ENCODE results near the gene AHCYL2. TPM values are rescaled to one million over a fixed set of nuclear protein-coding genes. Genes with fewer than 3 reads are reported as not detected.
"Not testable (repeated sequence)": the region's sequence is repeated elsewhere in the genome, so short reads cannot be mapped to it uniquely, and the experiment has no call there.

Gene AHCYL2
- total RNA-seq, 4 donors from 2014 or later: 10.9 to 19.4 (median 14.6) TPM

GRCh38 chr7:129210256-129210988, 14.4 kb upstream of the AHCYL2 start:
- TF ChIP-seq CTCF (IDR thresholded peaks at IDR 0.05): peak in 1 of 3 donors; percentile 51
- ATAC-seq (ENCODE audit: low FRiP score) (peak; percentile 66), DNase-seq (ENCODE audit: low spot score) (peak; percentile 88)

GRCh38 chr7:129210989-129211312, 13.9 kb upstream of the AHCYL2 start:
- TF ChIP-seq CTCF (IDR thresholded peaks at IDR 0.05): no peak
- no peak for ATAC-seq (ENCODE audit: low FRiP score)
- DNase-seq (ENCODE audit: low spot score): no peak

GRCh38 chr7:129212126-129212525, 12.7 kb upstream of the AHCYL2 start:
- ATAC-seq (ENCODE audit: low FRiP score) (no peak), DNase-seq (ENCODE audit: low spot score) (no peak)
- TF ChIP-seq CTCF (IDR thresholded peaks at IDR 0.05): no peak

GRCh38 chr7:129212596-129212995, 12.2 kb upstream of the AHCYL2 start:
- no peak for DNase-seq (ENCODE audit: low spot score)

GRCh38 chr7:129213828-129214227, 11.0 kb upstream of the AHCYL2 start:
- ATAC-seq (ENCODE audit: low FRiP score) (no peak), DNase-seq (ENCODE audit: low spot score) (no peak)
- no peak for TF ChIP-seq CTCF (IDR thresholded peaks at IDR 0.05)

More at GRCh38 chr7:129212596-129212995, 12.2 kb upstream of the AHCYL2 start:
- no peak for TF ChIP-seq CTCF (IDR thresholded peaks at IDR 0.05)
- no peak for ATAC-seq (ENCODE audit: low FRiP score)

- DNase-seq (ENCODE audit: low spot score); ATAC-seq (ENCODE audit: low FRiP score): not testable (repeated sequence)
Observed at GRCh38 chr7:129215691-129216090, 9.1 kb upstream of the AHCYL2 start.

- not testable (repeated sequence) for ATAC-seq (ENCODE audit: low FRiP score); DNase-seq (ENCODE audit: low spot score)
Observed at GRCh38 chr7:129216101-129216715, 8.6 kb upstream of the AHCYL2 start.

GRCh38 chr7:129216821-129217416, 7.9 kb upstream of the AHCYL2 start:
- DNase-seq (ENCODE audit: low spot score): not testable (repeated sequence)

More at GRCh38 chr7:129216821-129217416, 7.9 kb upstream of the AHCYL2 start:
- ATAC-seq (ENCODE audit: low FRiP score): not testable (repeated sequence)

Data from omental fat pad (tissue), 4 donors.